H9 (cell line): ENCODE measurements around the gene ASTN2. TPM values are rescaled to one million over a fixed set of nuclear protein-coding genes. Genes with fewer than 3 reads are reported as not detected.

Experiments
- DNase-seq: peaks from one replicate; pipeline ENCODE4 v3.0.0-alpha.2; 2017
- H2AFZ ChIP-seq: one replicate; pipeline ENCODE4 v1.6.1; 2013; ENCODE audit warnings: mild to moderate bottlenecking, low read length, control low read depth, moderate library complexity
- H2AK5ac ChIP-seq: 2 replicates; pipeline ENCODE4 v1.6.1; 2013; ENCODE audit warnings: low read length, control low read depth, mixed read lengths; ENCODE audit not compliant: insufficient read length
- H2BK120ac ChIP-seq: one replicate; pipeline ENCODE4 v1.6.1; 2013; ENCODE audit warnings: low read depth, mild to moderate bottlenecking, low read length, control low read depth, inconsistent platforms; ENCODE audit not compliant: poor library complexity, severe bottlenecking
- H2BK12ac ChIP-seq: 2 replicates; pipeline ENCODE4 v1.6.1; 2013; ENCODE audit warnings: low read length, control low read depth, mixed read lengths, low read depth; ENCODE audit not compliant: insufficient read length
- H2BK15ac ChIP-seq: 2 replicates; pipeline ENCODE4 v1.6.1; 2013; ENCODE audit warnings: low read depth, low read length, control low read depth
- H2BK20ac ChIP-seq: one replicate; pipeline ENCODE4 v1.6.1; 2013; ENCODE audit warnings: low read depth, mild to moderate bottlenecking, low read length, control low read depth, inconsistent platforms; ENCODE audit not compliant: poor library complexity, severe bottlenecking
- H2BK5ac ChIP-seq: 2 replicates; pipeline ENCODE4 v1.6.1; 2013; ENCODE audit warnings: low read length, control low read depth, mixed read lengths; ENCODE audit not compliant: insufficient read length
- H3K14ac ChIP-seq: 2 replicates; pipeline ENCODE4 v1.6.1; 2013; ENCODE audit warnings: low read length, control low read depth; ENCODE audit not compliant: insufficient read depth
- H3K18ac ChIP-seq: 2 replicates; pipeline ENCODE4 v1.6.1; 2013; ENCODE audit warnings: low read depth, mild to moderate bottlenecking, mixed read lengths, low read length, control low read depth; ENCODE audit not compliant: insufficient read length
- H3K23ac ChIP-seq: 2 replicates; pipeline ENCODE4 v1.6.1; 2013; ENCODE audit warnings: low read length, control low read depth, mixed read lengths, low read depth; ENCODE audit not compliant: insufficient read length
- H3K23me2 ChIP-seq: 2 replicates; pipeline ENCODE4 v1.6.1; 2013; ENCODE audit warnings: low read depth, mild to moderate bottlenecking, mixed read lengths, low read length, control low read depth; ENCODE audit not compliant: insufficient read length, poor library complexity, severe bottlenecking
- H3K27ac ChIP-seq: 2 replicates; pipeline ENCODE4 v1.5.1; 2013; ENCODE audit warnings: low read length, control low read depth, mixed read lengths, low read depth; ENCODE audit not compliant: insufficient read length
- H3K27me3 ChIP-seq: 2 replicates; pipeline ENCODE4 v1.6.1; 2013; ENCODE audit warnings: low read length, control low read depth, inconsistent platforms; ENCODE audit not compliant: insufficient read depth
- H3K4ac ChIP-seq: 2 replicates; pipeline ENCODE4 v1.6.1; 2013; ENCODE audit warnings: low read depth, mild to moderate bottlenecking, control low read depth, inconsistent platforms, low read length, moderate library complexity
- H3K4me1 ChIP-seq: 2 replicates; pipeline ENCODE4 v1.6.1; 2013; ENCODE audit warnings: low read length, control low read depth, inconsistent platforms; ENCODE audit not compliant: insufficient read depth
- H3K4me2 ChIP-seq: 2 replicates; pipeline ENCODE4 v1.6.1; 2013; ENCODE audit warnings: low read length, control low read depth, mixed read lengths; ENCODE audit not compliant: insufficient read length, insufficient read depth
- H3K56ac ChIP-seq: 2 replicates; pipeline ENCODE4 v1.6.1; 2013; ENCODE audit warnings: low read depth, mild to moderate bottlenecking, mixed read lengths, low read length, control low read depth; ENCODE audit not compliant: insufficient read length
- H3K79me1 ChIP-seq: 2 replicates; pipeline ENCODE4 v1.6.1; 2013; ENCODE audit warnings: low read depth, mild to moderate bottlenecking, moderate library complexity, low read length, control low read depth, inconsistent platforms; ENCODE audit not compliant: insufficient read depth, poor library complexity, severe bottlenecking
- H3K79me2 ChIP-seq: 2 replicates; pipeline ENCODE4 v1.6.1; 2013; ENCODE audit warnings: low read length, control low read depth, inconsistent platforms; ENCODE audit not compliant: insufficient read depth
- H3K9ac ChIP-seq: 2 replicates; pipeline ENCODE4 v1.6.1; 2013; ENCODE audit warnings: low read length, control low read depth, mixed read lengths; ENCODE audit not compliant: insufficient read length; ENCODE audit errors: extremely low read depth
- H3K9me3 ChIP-seq: one replicate; pipeline ENCODE4 v1.6.1; 2013; ENCODE audit warnings: low read depth, low read length, inconsistent platforms; ENCODE audit not compliant: control insufficient read depth
- H3T11ph ChIP-seq: one replicate; pipeline ENCODE4 v1.6.1; 2013; ENCODE audit warnings: mild to moderate bottlenecking, low read length, control low read depth, inconsistent platforms
- H4K20me1 ChIP-seq: one replicate; pipeline ENCODE4 v1.6.1; 2013; ENCODE audit not compliant: control insufficient read depth, insufficient read length, insufficient read depth
- H4K5ac ChIP-seq: 2 replicates; pipeline ENCODE4 v1.6.1; 2013; ENCODE audit warnings: low read depth, mild to moderate bottlenecking, mixed read lengths, low read length, control low read depth; ENCODE audit not compliant: insufficient read length
- H4K8ac ChIP-seq: replicated peaks from 2 replicates; pipeline ENCODE4 v1.6.1; 2013; ENCODE audit warnings: low read length, control low read depth, mixed read lengths, low read depth; ENCODE audit not compliant: insufficient read length
- H4K91ac ChIP-seq: 2 replicates; pipeline ENCODE4 v1.6.1; 2013; ENCODE audit warnings: low read depth, mild to moderate bottlenecking, moderate library complexity, mixed read lengths, low read length, control low read depth; ENCODE audit not compliant: insufficient read length
- H3K27ac Mint-ChIP-seq, 3 experiments: 2 replicates in 2 of 3; 3 replicates in 1 of 3; pipeline ENCODE4 v1.8.0; 2020 to 2021; ENCODE audit warnings: mixed read lengths in 3 of 3, mild to moderate bottlenecking in 1 of 3, moderate library complexity in 1 of 3
- H3K27me3 Mint-ChIP-seq: 2 replicates; pipeline ENCODE4 v1.8.0; 2021; ENCODE audit warnings: low read depth, mild to moderate bottlenecking, moderate library complexity, mixed read lengths
- H3K36me3 Mint-ChIP-seq, 3 experiments: 2 replicates in 2 of 3; 3 replicates in 1 of 3; pipeline ENCODE4 v1.8.0; 2020 to 2021; ENCODE audit warnings: low read depth in 3 of 3, mixed read lengths in 3 of 3; ENCODE audit not compliant: insufficient read depth in 1 of 3
- H3K4me1 Mint-ChIP-seq, 2 experiments: 2 replicates each; pipeline ENCODE4 v1.8.0; 2020; ENCODE audit warnings: mixed read lengths in 2 of 2
- H3K4me3 Mint-ChIP-seq, 2 experiments: 2 replicates in 1 of 2; 3 replicates in 1 of 2; pipeline ENCODE4 v1.8.0; 2020 to 2021; ENCODE audit warnings: mild to moderate bottlenecking in 2 of 2, mixed read lengths in 2 of 2, moderate library complexity in 1 of 2
- H3K9me3 Mint-ChIP-seq, 2 experiments: 2 replicates in 1 of 2; 3 replicates in 1 of 2; pipeline ENCODE4 v1.8.0; 2020; ENCODE audit warnings: mild to moderate bottlenecking in 2 of 2, mixed read lengths in 2 of 2, moderate library complexity in 1 of 2
- CTCF ChIP-seq: fragments of 200-600 bp; sonication (generic); conservative IDR thresholded peaks from 3 replicates; pipeline ENCODE4 v1.8.0; 2021; ENCODE audit warnings: antibody characterized with exemption, mild to moderate bottlenecking
- WGBS: extraction: QIAGEN DNeasy Blood & Tissue Kit; methylation state at CpG from one replicate; pipeline ENCODE4 v1.1.7; 2013; ENCODE audit warnings: missing lambda C conversion rate, low lambda C conversion rate, mixed read lengths; ENCODE audit not compliant: insufficient read length; ENCODE audit errors: extremely low coverage; 5-methylcytosine and 5-hydroxymethylcytosine counted together
- total RNA-seq: library from RNA; stranded (reverse); gene quantifications from 2 replicates; pipeline ENCODE4 v1.2.1, GENCODE V29; 2021

Gene ASTN2
- total RNA-seq, 1 experiment from 2014 or later = 9.7 TPM

- no peaks in the 10 kb centered on the region for H3K23me2 ChIP-seq
- H2BK12ac ChIP-seq = no peak overlapping the region
- H2AFZ ChIP-seq = no peak overlapping the region
- Mint-ChIP-seq H3K27me3 (no peaks in the 10 kb centered on the region; the same call in 1 of the 2 replicates), H3K4me1 (peaks cover 61 to 64% of the 10 kb centered on the region in 2 experiments), H3K36me3 (peaks cover 0 to 5% (median 3%) of the 10 kb centered on the region in 3 experiments; a peak in 4 of 7 replicates), H3K9me3 (no peaks in the 10 kb centered on the region), H3K27ac (peak overlapping the region; percentile 54 to 100 (median 98)), H3K4me3 (peak overlapping the region in 1 of 2 experiments; percentile 10; a peak in 1 of 5 replicates)
- peaks cover 14% of the 10 kb centered on the region for H3K4me1 ChIP-seq
- peak overlapping the region; percentile 20 for H3K4me2 ChIP-seq
- peak overlapping the region; percentile 32 for H3K27ac ChIP-seq
- no peak for DNase-seq
- no peak overlapping the region for H2BK20ac ChIP-seq
- H3T11ph ChIP-seq = no peak overlapping the region
- H4K20me1 ChIP-seq = no peaks in the 10 kb centered on the region
- no CpG with 5 or more reads among the region's 7 CpGs for WGBS
- no peaks in the 10 kb centered on the region for H3K27me3 ChIP-seq
- no peak overlapping the region for H2BK120ac ChIP-seq
- H4K8ac ChIP-seq = no peak overlapping the region
- H3K56ac ChIP-seq = no peak overlapping the region
- no peak for TF ChIP-seq CTCF
- no peak overlapping the region for H3K23ac ChIP-seq
- no peak overlapping the region for H3K18ac ChIP-seq
- no peaks in the 10 kb centered on the region for H3K79me1 ChIP-seq
- no peaks in the 10 kb centered on the region for H3K9me3 ChIP-seq
- H3K9ac ChIP-seq = no peak overlapping the region
- no peak overlapping the region for H3K4ac ChIP-seq
- H3K79me2 ChIP-seq = no peaks in the 10 kb centered on the region
- no peak overlapping the region for H3K14ac ChIP-seq
- no peak overlapping the region for H4K91ac ChIP-seq
- H2BK15ac ChIP-seq = no peak overlapping the region
- H2BK5ac ChIP-seq = no peak overlapping the region
- no peak overlapping the region for H4K5ac ChIP-seq
- no peak overlapping the region for H2AK5ac ChIP-seq
Measured at GRCh38 chr9:116471944-116472506, 942.8 kb downstream of the ASTN2 start.
